ENCODE results near the gene RPS18.
A peak's percentile ranks its signal among the peaks of the same experiment; 100 is the strongest.
"Not testable (repeated sequence)": the region's sequence is repeated elsewhere in the genome, so short reads cannot be mapped to it uniquely, and the experiment has no call there.

The RPS18 gene

GRCh38 chr6:33264015-33264414 lies 7.9 kb upstream of the RPS18 start:
- Histone ChIP-seq H3K9me3 (ENCODE audit: control insufficient read depth in 5 of 5, low read length in 5 of 5) (no peaks in the 10 kb centered on the region), H3K27me3 (ENCODE audit: control insufficient read depth in 5 of 5, insufficient read depth in 4 of 5, low read length in 5 of 5) (no peaks in the 10 kb centered on the region), H3K36me3 (ENCODE audit: control insufficient read depth in 5 of 5, insufficient read depth in 5 of 5, low read length in 5 of 5) (peaks cover 21 to 90% (median 74%) of the 10 kb centered on the region in 5 donors), H3K27ac (ENCODE audit: low read depth, low read length) (no peak overlapping the region), H3K4me1 (ENCODE audit: control insufficient read depth in 5 of 5, insufficient read depth in 5 of 5, low read length in 5 of 5) (no peaks in the 10 kb centered on the region), H3K4me3 (ENCODE audit: low read depth in 1 of 5, low read length in 5 of 5) (no peak overlapping the region), H3K9ac (ENCODE audit: low read length in 5 of 5) (no peak overlapping the region)

GRCh38 chr6:33271117-33271467 lies 783 bp upstream of the RPS18 start:
- Histone ChIP-seq H3K27ac (ENCODE audit: low read depth, low read length) (peak overlapping the region; percentile 96), H3K27me3 (ENCODE audit: control insufficient read depth in 5 of 5, insufficient read depth in 4 of 5, low read length in 5 of 5) (no peaks in the 10 kb centered on the region), H3K4me1 (ENCODE audit: control insufficient read depth in 5 of 5, insufficient read depth in 5 of 5, low read length in 5 of 5) (peaks cover 6 to 50% (median 40%) of the 10 kb centered on the region in 5 donors), H3K4me3 (ENCODE audit: low read depth in 1 of 5, low read length in 5 of 5) (peak overlapping the region; percentile 90 to 99 (median 94)), H3K9me3 (ENCODE audit: control insufficient read depth in 5 of 5, low read length in 5 of 5) (no peaks in the 10 kb centered on the region), H3K9ac (ENCODE audit: low read length in 5 of 5) (peak overlapping the region; percentile 92 to 99 (median 96)), H3K36me3 (ENCODE audit: control insufficient read depth in 5 of 5, insufficient read depth in 5 of 5, low read length in 5 of 5) (peaks cover 6 to 62% (median 60%) of the 10 kb centered on the region in 5 donors)

- no peaks in the 10 kb centered on the region for H3K9me3 ChIP-seq (ENCODE audit: control insufficient read depth in 5 of 5, low read length in 5 of 5)
- no peaks in the 10 kb centered on the region for H3K27me3 ChIP-seq (ENCODE audit: control insufficient read depth in 5 of 5, insufficient read depth in 4 of 5, low read length in 5 of 5)
- peak overlapping the region; percentile 50 to 99 (median 93) for H3K9ac ChIP-seq (ENCODE audit: low read length in 5 of 5)
- peaks cover 6 to 65% (median 52%) of the 10 kb centered on the region in 5 donors for H3K4me1 ChIP-seq (ENCODE audit: control insufficient read depth in 5 of 5, insufficient read depth in 5 of 5, low read length in 5 of 5)
- H3K27ac ChIP-seq (ENCODE audit: low read depth, low read length): peak overlapping the region; percentile 96
- H3K4me3 ChIP-seq (ENCODE audit: low read depth in 1 of 5, low read length in 5 of 5): peak overlapping the region; percentile 90 to 99 (median 94)
- peaks cover 6 to 54% (median 48%) of the 10 kb centered on the region in 5 donors for H3K36me3 ChIP-seq (ENCODE audit: control insufficient read depth in 5 of 5, insufficient read depth in 5 of 5, low read length in 5 of 5)
These were observed 627 bp downstream of the RPS18 start for GRCh38 chr6:33272275-33273128.

GRCh38 chr6:33273129-33273923 lies 1.5 kb downstream of the RPS18 start:
- Histone ChIP-seq H3K9ac (ENCODE audit: low read length in 5 of 5) (peak overlapping the region in 4 of 5 donors; percentile 78 to 99 (median 94)), H3K9me3 (ENCODE audit: control insufficient read depth in 5 of 5, low read length in 5 of 5) (no peaks in the 10 kb centered on the region), H3K36me3 (ENCODE audit: control insufficient read depth in 5 of 5, insufficient read depth in 5 of 5, low read length in 5 of 5) (peaks cover 4 to 46% (median 40%) of the 10 kb centered on the region in 5 donors), H3K4me3 (ENCODE audit: low read depth in 1 of 5, low read length in 5 of 5) (peak overlapping the region in 4 of 5 donors; percentile 90 to 97 (median 92)), H3K27me3 (ENCODE audit: control insufficient read depth in 5 of 5, insufficient read depth in 4 of 5, low read length in 5 of 5) (no peaks in the 10 kb centered on the region), H3K4me1 (ENCODE audit: control insufficient read depth in 5 of 5, insufficient read depth in 5 of 5, low read length in 5 of 5) (peaks cover 6 to 73% (median 58%) of the 10 kb centered on the region in 5 donors), H3K27ac (ENCODE audit: low read depth, low read length) (peak overlapping the region; percentile 96)

- H3K9me3 ChIP-seq (ENCODE audit: control insufficient read depth in 5 of 5, low read length in 5 of 5): no peaks in the 10 kb centered on the region
- peaks cover 4 to 46% (median 38%) of the 10 kb centered on the region in 5 donors for H3K36me3 ChIP-seq (ENCODE audit: control insufficient read depth in 5 of 5, insufficient read depth in 5 of 5, low read length in 5 of 5)
- H3K9ac ChIP-seq (ENCODE audit: low read length in 5 of 5): peak overlapping the region in 2 of 5 donors; percentile 44 to 99
- peaks cover 6 to 82% (median 66%) of the 10 kb centered on the region in 5 donors for H3K4me1 ChIP-seq (ENCODE audit: control insufficient read depth in 5 of 5, insufficient read depth in 5 of 5, low read length in 5 of 5)
- H3K4me3 ChIP-seq (ENCODE audit: low read depth in 1 of 5, low read length in 5 of 5): no peak overlapping the region
- no peak overlapping the region for H3K27ac ChIP-seq (ENCODE audit: low read depth, low read length)
- H3K27me3 ChIP-seq (ENCODE audit: control insufficient read depth in 5 of 5, insufficient read depth in 4 of 5, low read length in 5 of 5): no peaks in the 10 kb centered on the region
These were observed 2.3 kb downstream of the RPS18 start for GRCh38 chr6:33273924-33274902.

- Histone ChIP-seq H3K36me3 (ENCODE audit: control insufficient read depth in 5 of 5, insufficient read depth in 5 of 5, low read length in 5 of 5) (peaks cover 4 to 62% (median 53%) of the 10 kb centered on the region in 5 donors), H3K4me3 (ENCODE audit: low read depth in 1 of 5, low read length in 5 of 5) (peak overlapping the region; percentile 68 to 85 (median 77)), H3K4me1 (ENCODE audit: control insufficient read depth in 5 of 5, insufficient read depth in 5 of 5, low read length in 5 of 5) (peaks cover 6 to 85% (median 64%) of the 10 kb centered on the region in 5 donors), H3K27ac (ENCODE audit: low read depth, low read length) (peak overlapping the region; percentile 71), H3K9ac (ENCODE audit: low read length in 5 of 5) (peak overlapping the region in 3 of 5 donors; percentile 17 to 78 (median 67))
- H3K27me3 ChIP-seq (ENCODE audit: control insufficient read depth in 5 of 5, insufficient read depth in 4 of 5, low read length in 5 of 5); H3K9me3 ChIP-seq (ENCODE audit: control insufficient read depth in 5 of 5, low read length in 5 of 5): not testable (repeated sequence)
These were observed 4.1 kb downstream of the RPS18 start for GRCh38 chr6:33275795-33276580.

GRCh38 chr6:33276581-33276863 lies 4.6 kb downstream of the RPS18 start:
- Histone ChIP-seq H3K9ac (ENCODE audit: low read length in 5 of 5) (peak overlapping the region; percentile 17 to 82 (median 75)), H3K9me3 (ENCODE audit: control insufficient read depth in 5 of 5, low read length in 5 of 5) (no peaks in the 10 kb centered on the region), H3K27ac (ENCODE audit: low read depth, low read length) (peak overlapping the region; percentile 71), H3K4me3 (ENCODE audit: low read depth in 1 of 5, low read length in 5 of 5) (peak overlapping the region; percentile 68 to 85 (median 77)), H3K4me1 (ENCODE audit: control insufficient read depth in 5 of 5, insufficient read depth in 5 of 5, low read length in 5 of 5) (peaks cover 6 to 79% (median 60%) of the 10 kb centered on the region in 5 donors), H3K36me3 (ENCODE audit: control insufficient read depth in 5 of 5, insufficient read depth in 5 of 5, low read length in 5 of 5) (peaks cover 4 to 67% (median 59%) of the 10 kb centered on the region in 5 donors), H3K27me3 (ENCODE audit: control insufficient read depth in 5 of 5, insufficient read depth in 4 of 5, low read length in 5 of 5) (no peaks in the 10 kb centered on the region)

- H3K27me3 ChIP-seq (ENCODE audit: control insufficient read depth in 5 of 5, insufficient read depth in 4 of 5, low read length in 5 of 5): no peaks in the 10 kb centered on the region
- peaks cover 6 to 78% (median 58%) of the 10 kb centered on the region in 5 donors for H3K4me1 ChIP-seq (ENCODE audit: control insufficient read depth in 5 of 5, insufficient read depth in 5 of 5, low read length in 5 of 5)
- peak within 1 kb of the TSS; percentile 71 for H3K27ac ChIP-seq (ENCODE audit: low read depth, low read length)
- H3K9ac ChIP-seq (ENCODE audit: low read length in 5 of 5): peak within 1 kb of the TSS; percentile 67 to 82 (median 75)
- no peaks in the 10 kb centered on the region for H3K9me3 ChIP-seq (ENCODE audit: control insufficient read depth in 5 of 5, low read length in 5 of 5)
- peak within 1 kb of the TSS; percentile 68 to 85 (median 77) for H3K4me3 ChIP-seq (ENCODE audit: low read depth in 1 of 5, low read length in 5 of 5)
- peaks cover 4 to 73% (median 63%) of the 10 kb centered on the region in 5 donors for H3K36me3 ChIP-seq (ENCODE audit: control insufficient read depth in 5 of 5, insufficient read depth in 5 of 5, low read length in 5 of 5)
These were observed 5.2 kb downstream of the RPS18 start, which contains the start of gene B3GALT4 for GRCh38 chr6:33276864-33277662. B3GALT4 (plus strand) TSS chr6:33277123; CDS start chr6:33277420, 297 bp downstream.
